Stimulated activated effector memory CD8-positive, alpha-beta T cell treated with anti-CD3 and anti-CD28 coated beads, Interleukin-12 subunit alpha, Interleukin-12 subunit beta, amount 100 ng/mL, for 72 hours (primary cell): ENCODE results near the gene TRMT61B.

Experiments
- ATAC-seq: fragments of 150-1000 bp; cut with Tn5 transposase; 2 replicates; pipeline ENCODE4 v1.10.0; 2021
- DNase-seq, 2 donors: peaks; one replicate each; pipeline ENCODE4 v3.0.0; 2021 to 2022; ENCODE audit warnings: low spot score in 2 of 2
- H3K27ac Mint-ChIP-seq: one replicate; pipeline ENCODE4 v1.8.0; 2022; ENCODE audit warnings: mild to moderate bottlenecking, mixed read lengths
- H3K36me3 Mint-ChIP-seq: one replicate; pipeline ENCODE4 v1.8.0; 2022; ENCODE audit warnings: mild to moderate bottlenecking, mixed read lengths
- H3K4me1 Mint-ChIP-seq: one replicate; pipeline ENCODE4 v1.8.0; 2022; ENCODE audit warnings: mixed read lengths
- H3K4me3 Mint-ChIP-seq: one replicate; pipeline ENCODE4 v1.8.0; 2022; ENCODE audit warnings: mild to moderate bottlenecking, mixed read lengths
- H3K9me3 Mint-ChIP-seq: one replicate; pipeline ENCODE4 v1.8.0; 2022; ENCODE audit warnings: mixed read lengths

TRMT61B gene

GRCh38 chr2:28894470-28895188 lies 24.5 kb upstream of the TRMT61B start, which contains the start of gene WDR43:
Gene WDR43, plus strand, starts transcription at chr2:28894667. Its CDS starts 32 bp downstream, at chr2:28894699.
- peak within 1 kb of the TSS; percentile 97 for H3K4me3 Mint-ChIP-seq
- DNase-seq (peak; percentile 96 to 99), ATAC-seq (peak; percentile 98)
- peaks cover 40% of the 10 kb centered on the region for H3K4me1 Mint-ChIP-seq
- peak within 1 kb of the TSS; percentile 98 for H3K27ac Mint-ChIP-seq
- H3K36me3 Mint-ChIP-seq = peaks cover 51% of the 10 kb centered on the region
- H3K9me3 Mint-ChIP-seq = no peaks in the 10 kb centered on the region

GRCh38 chr2:28893488-28893887 lies 23.4 kb upstream of the TRMT61B start:
- no peak for ATAC-seq
- H3K9me3 Mint-ChIP-seq = no peaks in the 10 kb centered on the region
- no peak for DNase-seq
- peaks cover 30% of the 10 kb centered on the region for H3K4me1 Mint-ChIP-seq
- H3K27ac Mint-ChIP-seq = no peak overlapping the region
- no peak overlapping the region for H3K4me3 Mint-ChIP-seq
- peaks cover 42% of the 10 kb centered on the region for H3K36me3 Mint-ChIP-seq

- H3K4me3 Mint-ChIP-seq = no peak overlapping the region
- H3K27ac Mint-ChIP-seq = no peak overlapping the region
- no peaks in the 10 kb centered on the region for H3K36me3 Mint-ChIP-seq
- H3K4me1 Mint-ChIP-seq = no peaks in the 10 kb centered on the region
- no peak for DNase-seq
- no peak for ATAC-seq
- H3K9me3 Mint-ChIP-seq = no peaks in the 10 kb centered on the region
Observed at GRCh38 chr2:28880193-28880592, 10.1 kb upstream of the TRMT61B start.

- DNase-seq = peak in 1 of 2 donors; percentile 42
- no peak overlapping the region for H3K27ac Mint-ChIP-seq
- peaks cover 15% of the 10 kb centered on the region for H3K4me1 Mint-ChIP-seq
- no peaks in the 10 kb centered on the region for H3K9me3 Mint-ChIP-seq
- ATAC-seq = no peak
- peaks cover 23% of the 10 kb centered on the region for H3K36me3 Mint-ChIP-seq
- peak overlapping the region; percentile 96 for H3K4me3 Mint-ChIP-seq
Observed at GRCh38 chr2:28871620-28872019, 1.5 kb upstream of the TRMT61B start.

GRCh38 chr2:28869494-28870145 lies 489 bp downstream of the TRMT61B start:
- Mint-ChIP-seq H3K4me1 (peaks cover 27% of the 10 kb centered on the region), H3K4me3 (peak overlapping the region; percentile 96), H3K27ac (peak overlapping the region; percentile 95), H3K36me3 (peaks cover 36% of the 10 kb centered on the region), H3K9me3 (no peaks in the 10 kb centered on the region)
- no peak for DNase-seq
- ATAC-seq = peak; percentile 29

- Mint-ChIP-seq H3K4me1 (peaks cover 33% of the 10 kb centered on the region), H3K27ac (no peak overlapping the region), H3K36me3 (peaks cover 43% of the 10 kb centered on the region), H3K9me3 (no peaks in the 10 kb centered on the region), H3K4me3 (peak overlapping the region; percentile 96)
- ATAC-seq (no peak), DNase-seq (peak in 1 of 2 donors; percentile 42)
Observed at GRCh38 chr2:28868611-28869010, 1.5 kb downstream of the TRMT61B start.

GRCh38 chr2:28855977-28856376 lies 14.1 kb downstream of the TRMT61B start:
- no peak overlapping the region for H3K27ac Mint-ChIP-seq
- peaks cover 47% of the 10 kb centered on the region for H3K36me3 Mint-ChIP-seq
- H3K9me3 Mint-ChIP-seq = no peaks in the 10 kb centered on the region
- DNase-seq (no peak), ATAC-seq (no peak)
- H3K4me3 Mint-ChIP-seq = no peak overlapping the region
- no peaks in the 10 kb centered on the region for H3K4me1 Mint-ChIP-seq

- Mint-ChIP-seq H3K4me1 (no peaks in the 10 kb centered on the region), H3K4me3 (no peak overlapping the region), H3K27ac (peak overlapping the region; percentile 61), H3K36me3 (peaks cover 45% of the 10 kb centered on the region), H3K9me3 (no peaks in the 10 kb centered on the region)
- no peak for ATAC-seq
- no peak for DNase-seq
Observed at GRCh38 chr2:28855193-28855592, 14.9 kb downstream of the TRMT61B start.

GRCh38 chr2:28842042-28842441 lies 28.1 kb downstream of the TRMT61B start:
- no peak for DNase-seq
- H3K9me3 Mint-ChIP-seq = no peaks in the 10 kb centered on the region
- peaks cover 16% of the 10 kb centered on the region for H3K36me3 Mint-ChIP-seq
- H3K4me3 Mint-ChIP-seq = no peak overlapping the region
- H3K4me1 Mint-ChIP-seq = no peaks in the 10 kb centered on the region
- no peak for ATAC-seq
- no peak overlapping the region for H3K27ac Mint-ChIP-seq

- DNase-seq (no peak), ATAC-seq (no peak)
- Mint-ChIP-seq H3K36me3 (no peaks in the 10 kb centered on the region), H3K9me3 (no peaks in the 10 kb centered on the region), H3K27ac (no peak overlapping the region), H3K4me3 (no peak overlapping the region), H3K4me1 (no peaks in the 10 kb centered on the region)
Observed at GRCh38 chr2:28838971-28839370, 31.1 kb downstream of the TRMT61B start.

GRCh38 chr2:28835781-28836180 lies 34.3 kb downstream of the TRMT61B start:
- DNase-seq = no peak
- H3K4me1 Mint-ChIP-seq = no peaks in the 10 kb centered on the region

GRCh38 chr2:28833740-28834470 lies 36.2 kb downstream of the TRMT61B start:
- ATAC-seq = no peak
- no peak overlapping the region for H3K4me3 Mint-ChIP-seq
- no peak overlapping the region for H3K27ac Mint-ChIP-seq
- no peaks in the 10 kb centered on the region for H3K9me3 Mint-ChIP-seq
- DNase-seq = no peak
- H3K36me3 Mint-ChIP-seq = no peaks in the 10 kb centered on the region
- H3K4me1 Mint-ChIP-seq = no peaks in the 10 kb centered on the region

More at GRCh38 chr2:28835781-28836180, 34.3 kb downstream of the TRMT61B start:
- no peak for ATAC-seq
- Mint-ChIP-seq H3K27ac (no peak overlapping the region), H3K9me3 (no peaks in the 10 kb centered on the region), H3K36me3 (no peaks in the 10 kb centered on the region), H3K4me3 (no peak overlapping the region)

- Mint-ChIP-seq H3K27ac (peak overlapping the region; percentile 41), H3K36me3 (no peaks in the 10 kb centered on the region), H3K9me3 (no peaks in the 10 kb centered on the region), H3K4me3 (no peak overlapping the region), H3K4me1 (no peaks in the 10 kb centered on the region)
- ATAC-seq (no peak), DNase-seq (no peak)
Observed at GRCh38 chr2:28828382-28828781, 41.7 kb downstream of the TRMT61B start.

- Mint-ChIP-seq H3K27ac (no peak overlapping the region), H3K9me3 (no peaks in the 10 kb centered on the region), H3K36me3 (no peaks in the 10 kb centered on the region), H3K4me3 (no peak overlapping the region), H3K4me1 (no peaks in the 10 kb centered on the region)
- no peak for ATAC-seq
- no peak for DNase-seq
Observed at GRCh38 chr2:28824870-28825269, 45.2 kb downstream of the TRMT61B start.

- Mint-ChIP-seq H3K9me3 (no peaks in the 10 kb centered on the region), H3K4me1 (no peaks in the 10 kb centered on the region), H3K27ac (no peak overlapping the region), H3K4me3 (no peak overlapping the region), H3K36me3 (no peaks in the 10 kb centered on the region)
- ATAC-seq = no peak
- DNase-seq = no peak
Observed at GRCh38 chr2:28824207-28824606, 45.9 kb downstream of the TRMT61B start.
